AG04450 (cell line): Measurements from ENCODE around the gene ZSWIM6. TPM values are rescaled to one million over a fixed set of nuclear protein-coding genes. Genes with fewer than 3 reads are reported as not detected.

Source experiments
- CTCF ChIA-PET: fragments of 300-600, 350-600 bp; formaldehyde crosslinking; extraction: SDS; loops from one replicate; lab custom pipeline; 2022; ENCODE audit warnings: antibody characterized with exemption, inconsistent platforms; lab: Charles Lee
- POLR2A ChIA-PET: fragments of 350-600 bp; formaldehyde crosslinking; extraction: SDS; loops from one replicate; lab custom pipeline; 2021; ENCODE audit warnings: antibody characterized with exemption, inconsistent platforms; lab: Yijun Ruan, JAX
- DNase-seq: peaks from one replicate; pipeline ENCODE4 v3.0.0-alpha.2; 2011; ENCODE audit warnings: low read depth, low spot score
- H3K27ac ChIP-seq: one replicate; pipeline ENCODE4 v1.5.1; 2012; ENCODE audit warnings: low read depth, low read length, control low read depth
- H3K27me3 ChIP-seq: one replicate; pipeline ENCODE4 v1.6.0; 2012; ENCODE audit warnings: low read length; ENCODE audit not compliant: control insufficient read depth, insufficient read depth
- H3K4me3 ChIP-seq: 2 replicates; pipeline ENCODE4 v1.5.1; 2011; ENCODE audit warnings: mild to moderate bottlenecking, low read depth, low read length, control low read depth
- H3K9me3 ChIP-seq: 2 replicates; pipeline ENCODE4 v1.5.1; 2012; ENCODE audit warnings: low read length; ENCODE audit not compliant: control insufficient read depth, insufficient read depth
- polyA plus RNA-seq: library from polyadenylated mRNA; depleted of rRNA; stranded (reverse); fragments of >200 nt; gene quantifications from 2 replicates; pipeline ENCODE4 v1.2.3, GENCODE V29; 2011
- TF ChIP-seq, protein P1 (sequence below): IDR thresholded peaks from 2 replicates; pipeline ENCODE4 v1.5.1; 2011; ENCODE audit warnings: low read depth, low read length, control low read depth, inconsistent platforms

Gene ZSWIM6
- polyA plus RNA-seq, 1 experiment = 18.9 TPM

DNA sequence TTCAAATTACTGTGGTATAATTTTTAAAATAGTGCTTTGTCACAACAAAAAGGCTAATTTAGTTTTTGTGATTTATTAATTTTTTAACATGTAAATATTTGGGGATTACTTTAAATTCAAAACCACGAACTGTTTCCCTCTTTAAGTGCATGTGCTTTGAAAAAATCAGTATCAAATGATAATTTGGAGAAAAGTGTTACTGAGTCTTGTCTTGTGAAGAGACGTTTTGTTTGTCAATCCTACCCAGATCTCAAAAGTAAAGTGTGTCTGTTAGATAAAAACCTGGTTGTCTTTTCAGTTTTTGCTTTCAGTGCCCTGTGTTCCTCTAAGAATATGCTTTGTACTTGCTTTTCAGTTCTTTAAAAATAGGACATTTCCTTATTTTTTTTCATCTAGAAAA is 7.7 kb downstream of the ZSWIM6 start:
- TF ChIP-seq, protein P1, sequence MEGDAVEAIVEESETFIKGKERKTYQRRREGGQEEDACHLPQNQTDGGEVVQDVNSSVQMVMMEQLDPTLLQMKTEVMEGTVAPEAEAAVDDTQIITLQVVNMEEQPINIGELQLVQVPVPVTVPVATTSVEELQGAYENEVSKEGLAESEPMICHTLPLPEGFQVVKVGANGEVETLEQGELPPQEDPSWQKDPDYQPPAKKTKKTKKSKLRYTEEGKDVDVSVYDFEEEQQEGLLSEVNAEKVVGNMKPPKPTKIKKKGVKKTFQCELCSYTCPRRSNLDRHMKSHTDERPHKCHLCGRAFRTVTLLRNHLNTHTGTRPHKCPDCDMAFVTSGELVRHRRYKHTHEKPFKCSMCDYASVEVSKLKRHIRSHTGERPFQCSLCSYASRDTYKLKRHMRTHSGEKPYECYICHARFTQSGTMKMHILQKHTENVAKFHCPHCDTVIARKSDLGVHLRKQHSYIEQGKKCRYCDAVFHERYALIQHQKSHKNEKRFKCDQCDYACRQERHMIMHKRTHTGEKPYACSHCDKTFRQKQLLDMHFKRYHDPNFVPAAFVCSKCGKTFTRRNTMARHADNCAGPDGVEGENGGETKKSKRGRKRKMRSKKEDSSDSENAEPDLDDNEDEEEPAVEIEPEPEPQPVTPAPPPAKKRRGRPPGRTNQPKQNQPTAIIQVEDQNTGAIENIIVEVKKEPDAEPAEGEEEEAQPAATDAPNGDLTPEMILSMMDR = no peak
- CTCF ChIA-PET = interaction anchor here (1.0 to 1.4 kb wide), 2 partner anchors 284 to 319 kb away, joined by 4 read pairs; no protein-coding TSS in a partner anchor
- no peak for DNase-seq

DNA sequence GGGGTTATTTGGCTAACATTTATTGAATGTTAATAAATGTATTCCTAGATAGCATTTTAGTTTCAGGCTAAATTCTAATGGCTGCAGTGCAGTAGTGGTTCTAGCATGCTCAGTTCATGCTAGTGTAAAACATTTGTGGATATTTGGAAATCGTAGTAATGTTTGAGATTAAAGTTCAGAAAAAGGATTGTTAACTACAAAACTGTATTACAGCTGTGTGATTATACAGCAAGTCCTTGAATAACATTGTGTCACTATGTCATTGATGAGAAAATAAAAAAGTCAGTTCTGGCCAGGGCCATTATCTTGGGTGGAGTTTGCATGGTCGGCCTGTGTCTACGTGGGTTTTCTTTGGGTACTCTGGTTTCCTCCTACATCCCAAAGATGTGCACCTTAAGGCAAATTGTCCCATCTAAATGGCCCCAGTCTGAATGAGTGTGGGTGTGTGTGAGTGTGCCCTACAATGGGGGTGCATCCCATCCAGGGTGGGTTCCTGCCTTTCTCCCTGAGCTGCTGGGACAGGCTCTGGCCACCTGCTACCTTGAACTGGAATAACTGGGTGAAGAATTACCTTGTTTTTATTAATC is 8.8 kb downstream of the ZSWIM6 start:
- ChIA-PET CTCF (no interaction called here), POLR2A (no interaction called here)
- TF ChIP-seq, protein P1 = no peak
- no peak overlapping the region for H3K27ac ChIP-seq
- peaks cover 3% of the 10 kb centered on the region; the same call in 1 of the 2 replicates for H3K9me3 ChIP-seq
- H3K27me3 ChIP-seq = no peaks in the 10 kb centered on the region
- DNase-seq = no peak
- no peak overlapping the region for H3K4me3 ChIP-seq

More for the DNA sequence above, 7.7 kb downstream of the ZSWIM6 start:
- Histone ChIP-seq H3K27ac (no peak overlapping the region), H3K9me3 (peaks cover 3% of the 10 kb centered on the region; the same call in 1 of the 2 replicates), H3K27me3 (no peaks in the 10 kb centered on the region), H3K4me3 (no peak overlapping the region)
- POLR2A ChIA-PET = no interaction called here

DNA sequence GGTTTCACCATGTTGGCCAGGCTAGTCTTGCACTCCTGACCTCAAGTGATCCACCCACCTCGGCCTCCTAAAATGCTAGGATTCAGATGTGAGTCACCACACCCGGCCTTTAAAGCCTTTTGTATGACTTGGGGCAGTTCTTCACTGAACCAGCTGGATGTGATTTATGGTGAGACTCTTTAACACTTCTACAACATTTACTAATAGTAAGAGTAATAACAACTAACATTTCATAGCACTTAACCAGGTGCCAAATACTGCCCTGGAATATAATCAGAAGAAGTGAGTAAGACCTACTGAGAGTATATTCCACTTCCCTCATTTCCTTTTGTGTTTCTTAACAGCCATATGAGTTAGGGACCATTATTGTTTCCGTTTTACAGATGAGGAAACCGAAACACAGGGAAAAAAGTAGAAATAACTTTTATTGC is 10.0 kb downstream of the ZSWIM6 start:
- Histone ChIP-seq H3K27me3 (no peaks in the 10 kb centered on the region), H3K4me3 (no peak overlapping the region), H3K9me3 (peaks cover under 1% of the 10 kb centered on the region; the same call in 1 of the 2 replicates), H3K27ac (no peak overlapping the region)
- DNase-seq = no peak
- ChIA-PET POLR2A (no interaction called here), CTCF (no interaction called here)
- TF ChIP-seq, protein P1 = no peak

DNA sequence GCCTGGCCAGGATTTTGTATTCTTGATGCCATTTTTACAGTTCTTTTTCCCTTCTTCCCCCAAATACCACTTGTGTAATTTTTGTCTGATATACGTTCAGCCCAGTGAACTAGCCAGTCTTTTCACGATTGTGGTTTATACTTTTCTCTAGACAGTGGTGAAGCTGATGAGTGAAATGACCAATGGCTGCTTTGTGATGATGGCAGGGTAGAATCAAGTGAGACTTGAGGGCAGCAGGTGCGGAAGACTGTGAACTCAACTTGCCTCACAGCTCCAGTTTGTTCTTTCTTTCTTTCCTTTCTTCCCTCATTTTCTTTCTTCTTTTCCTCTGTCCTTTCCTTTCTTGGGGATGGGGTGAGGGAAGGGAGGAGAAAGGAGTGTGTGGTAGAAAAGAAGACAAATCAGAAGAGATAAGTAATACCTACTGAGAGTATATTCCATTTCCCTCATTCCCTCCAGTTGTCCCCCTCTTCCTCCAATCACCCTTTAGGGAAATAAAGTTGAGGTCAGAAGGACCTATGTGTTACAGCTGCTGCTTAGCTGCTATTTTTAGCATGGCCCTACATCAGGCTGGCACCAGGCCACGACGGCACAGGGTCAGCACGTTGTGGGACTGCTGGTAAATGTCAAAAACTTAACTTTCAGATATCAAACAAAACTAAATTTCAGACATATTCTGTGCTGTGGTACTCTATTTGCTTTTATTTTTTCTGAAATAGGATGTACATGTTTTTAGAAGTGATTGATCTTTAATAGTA is 12.3 kb downstream of the ZSWIM6 start:
- Histone ChIP-seq H3K4me3 (no peak overlapping the region), H3K9me3 (no peaks in the 10 kb centered on the region), H3K27me3 (no peaks in the 10 kb centered on the region), H3K27ac (no peak overlapping the region)
- TF ChIP-seq, protein P1 = no peak
- POLR2A ChIA-PET = interaction anchor here (0.7 kb wide), 2 partner anchors 13 to 50 kb away, joined by 4 to 7 read pairs; no protein-coding TSS in a partner anchor
- no peak for DNase-seq
- CTCF ChIA-PET = no interaction called here

DNA sequence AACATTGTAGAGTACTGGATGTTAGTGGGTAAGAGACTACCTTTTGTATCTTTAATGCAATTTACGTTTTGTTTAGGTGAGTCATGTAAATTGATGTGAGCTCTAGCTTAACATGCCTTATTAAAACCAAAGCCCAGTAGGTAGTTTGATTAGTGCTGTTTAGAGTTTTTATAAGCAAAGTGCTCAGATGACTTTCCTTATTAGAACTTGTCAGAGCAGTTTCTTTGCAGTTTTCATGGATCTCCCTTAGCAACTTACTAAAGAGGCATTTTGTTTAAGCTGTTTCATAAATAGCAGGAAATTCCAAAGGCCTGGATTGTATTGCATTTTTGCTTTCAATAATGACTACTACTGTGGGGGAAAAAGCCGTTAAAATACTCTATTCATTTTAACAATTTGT is 14.5 kb downstream of the ZSWIM6 start:
- Histone ChIP-seq H3K4me3 (no peak overlapping the region), H3K27me3 (no peaks in the 10 kb centered on the region), H3K9me3 (no peaks in the 10 kb centered on the region), H3K27ac (no peak overlapping the region)
- ChIA-PET POLR2A (no interaction called here), CTCF (interaction anchor here (1.8 to 1.9 kb wide), 2 partner anchors 291 to 312 kb away, joined by 6 to 8 read pairs; no protein-coding TSS in a partner anchor)
- no peak for DNase-seq
- TF ChIP-seq, protein P1 = no peak
